Measurements from ENCODE around the gene OR2T35.
"Not testable (repeated sequence)": the region's sequence is repeated elsewhere in the genome, so short reads cannot be mapped to it uniquely, and the experiment has no call there.

Gene OR2T35, protein sequence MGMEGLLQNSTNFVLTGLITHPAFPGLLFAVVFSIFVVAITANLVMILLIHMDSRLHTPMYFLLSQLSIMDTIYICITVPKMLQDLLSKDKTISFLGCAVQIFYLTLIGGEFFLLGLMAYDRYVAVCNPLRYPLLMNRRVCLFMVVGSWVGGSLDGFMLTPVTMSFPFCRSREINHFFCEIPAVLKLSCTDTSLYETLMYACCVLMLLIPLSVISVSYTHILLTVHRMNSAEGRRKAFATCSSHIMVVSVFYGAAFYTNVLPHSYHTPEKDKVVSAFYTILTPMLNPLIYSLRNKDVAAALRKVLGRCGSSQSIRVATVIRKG

DNA sequence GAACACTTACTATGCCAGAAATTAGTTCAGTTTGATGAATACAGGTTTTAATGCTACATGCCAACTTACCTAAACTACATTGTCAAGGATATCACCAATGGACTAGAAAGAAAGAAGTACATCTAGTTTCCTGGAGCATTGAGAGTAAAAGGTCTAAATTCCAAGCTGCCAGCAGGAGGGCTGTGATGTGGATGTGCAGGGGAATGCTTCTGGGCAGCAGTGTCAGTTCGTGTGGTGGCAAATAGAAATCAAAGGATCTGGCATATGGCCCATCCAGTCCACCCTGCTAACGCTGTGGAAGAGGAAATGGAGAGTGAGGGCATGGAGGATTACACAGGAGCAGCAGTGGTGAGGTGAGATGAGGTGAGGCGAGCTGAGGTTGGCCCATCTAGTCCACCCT is at the start of gene OR2T35:
Gene OR2T35, minus strand, starts transcription at position 101 of the 400 bp plus-strand sequence. CDS start 6,020 bp downstream, outside the sequence.
- DNase-seq (ENCODE audit: low read depth, low spot score) = not testable (repeated sequence)

DNA sequence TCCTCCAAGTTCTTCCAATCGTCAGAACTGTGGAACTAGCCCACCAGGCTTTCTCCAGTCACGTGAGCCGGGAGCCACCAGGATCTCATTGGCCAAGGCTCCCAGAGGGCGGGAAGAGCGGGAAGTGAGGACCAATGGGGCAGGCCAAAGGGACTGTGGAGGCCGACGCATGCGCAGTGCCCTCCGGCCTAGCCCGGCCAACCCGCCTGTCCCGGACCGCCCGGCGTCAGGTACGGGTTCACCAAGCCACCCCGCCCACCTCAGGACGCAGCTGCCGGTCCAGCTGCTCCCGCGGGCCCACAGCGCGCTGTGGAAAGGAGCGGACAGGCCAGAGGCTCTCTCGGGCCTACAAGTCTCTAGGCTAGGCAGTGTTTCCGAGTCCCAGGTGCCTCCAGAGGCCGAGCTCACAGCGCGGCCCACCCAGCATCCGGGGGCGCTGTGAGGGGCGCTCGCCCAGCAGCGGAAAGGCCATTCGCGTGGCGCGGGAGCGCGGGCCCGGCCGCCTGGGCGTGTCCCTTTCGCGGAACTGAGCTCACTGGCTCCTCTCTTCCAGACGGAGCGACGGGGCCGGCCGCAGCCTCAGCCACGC is 46.6 kb upstream of the OR2T35 start:
- no peak for DNase-seq (ENCODE audit: low read depth, low spot score)

DNA sequence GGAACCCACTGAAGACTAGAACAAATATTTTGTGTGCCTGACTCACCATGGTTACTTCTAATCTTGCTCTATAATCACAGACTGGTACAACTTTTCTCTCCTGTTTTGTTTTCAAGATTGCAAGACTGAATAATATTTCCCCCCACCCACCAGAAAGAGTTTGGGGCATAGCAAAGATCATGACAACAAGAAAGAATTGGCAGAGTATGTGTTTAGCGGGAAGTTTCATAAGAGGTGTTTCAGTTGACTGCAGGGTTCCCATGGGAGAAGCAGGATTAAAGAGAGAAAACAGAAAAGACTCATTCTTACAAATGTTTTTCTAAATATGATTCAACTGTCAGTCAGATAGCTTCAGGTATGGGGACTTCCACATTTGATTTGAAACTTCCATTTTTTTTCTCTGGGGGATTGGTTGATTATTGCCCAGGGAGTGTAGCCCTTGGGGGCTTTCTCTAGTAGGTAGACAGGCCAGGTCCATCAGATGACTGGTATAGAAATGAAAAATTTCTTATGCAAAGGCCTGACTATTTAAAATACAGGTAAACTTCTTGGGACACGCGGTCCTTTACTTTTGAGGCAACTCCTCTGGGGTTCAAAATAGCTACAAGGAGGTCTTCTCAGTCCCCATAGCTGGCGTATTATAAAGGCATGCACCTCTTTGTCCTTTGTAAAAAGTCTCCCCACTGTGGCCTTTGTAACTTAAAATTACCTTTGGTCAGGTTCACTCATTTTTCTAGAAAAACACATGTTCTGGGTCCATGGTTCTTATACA is 43.6 kb upstream of the OR2T35 start:
- no peak for DNase-seq (ENCODE audit: low read depth, low spot score)

DNA sequence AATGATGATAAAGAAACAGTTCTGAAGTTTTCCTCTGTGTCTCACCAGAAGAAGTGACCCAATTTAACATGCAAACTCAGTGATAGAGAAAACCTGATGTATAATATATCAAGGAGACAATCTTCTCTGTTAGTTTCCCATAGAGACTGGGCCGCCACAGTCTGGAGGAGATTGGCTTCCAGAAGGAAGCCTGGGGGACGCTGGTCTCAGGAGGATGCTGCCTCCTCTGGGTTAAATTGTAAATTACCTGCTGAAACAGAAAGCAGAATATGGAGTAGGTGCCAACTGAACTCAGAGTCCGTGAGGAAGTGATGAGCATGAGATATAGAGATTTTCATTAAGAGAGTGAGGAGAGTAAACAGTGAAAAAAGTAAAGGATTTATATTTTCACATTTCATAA is 41.7 kb upstream of the OR2T35 start:
- DNase-seq (ENCODE audit: low read depth, low spot score) = no peak

DNA sequence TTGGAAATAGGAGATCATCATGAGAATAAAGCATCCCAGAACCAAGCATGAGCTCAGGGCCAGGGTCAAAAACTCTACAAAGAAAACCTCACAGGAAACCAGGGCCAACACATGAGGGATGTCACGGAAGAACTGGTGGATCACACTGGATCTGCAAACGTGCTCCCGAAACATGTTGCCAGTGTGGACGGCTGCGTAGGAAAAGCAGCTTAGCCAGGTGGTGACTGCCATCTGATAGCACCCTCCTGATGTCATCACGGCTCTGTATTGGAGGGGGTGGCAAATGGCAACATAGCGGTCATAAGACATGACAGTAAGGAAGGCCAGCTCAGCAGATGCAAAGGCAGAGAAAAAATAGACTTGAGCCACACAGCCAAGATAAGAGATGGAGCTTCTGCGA is 36.6 kb upstream of the OR2T35 start:
- no peak for DNase-seq (ENCODE audit: low read depth, low spot score)

DNA sequence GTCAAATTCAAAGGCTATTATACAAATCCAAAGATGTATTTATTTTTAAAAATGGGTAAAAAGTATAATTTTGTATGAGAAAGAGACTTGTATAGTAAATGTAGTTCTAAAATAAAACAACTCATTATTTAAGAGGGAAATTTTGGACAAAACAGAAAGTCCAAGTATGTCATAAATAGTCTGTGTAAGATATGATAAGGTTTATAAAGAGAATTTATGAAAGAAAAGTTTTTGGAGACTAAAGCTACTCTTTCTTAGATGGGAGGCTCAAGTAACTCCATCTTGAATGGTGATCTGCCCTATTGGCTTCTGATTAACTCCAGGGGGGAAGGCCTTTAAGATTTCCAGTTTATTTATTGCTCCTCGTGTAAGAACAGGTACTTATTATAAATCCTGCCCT is 24.9 kb upstream of the OR2T35 start:
- DNase-seq (ENCODE audit: low read depth, low spot score) = no peak

DNA sequence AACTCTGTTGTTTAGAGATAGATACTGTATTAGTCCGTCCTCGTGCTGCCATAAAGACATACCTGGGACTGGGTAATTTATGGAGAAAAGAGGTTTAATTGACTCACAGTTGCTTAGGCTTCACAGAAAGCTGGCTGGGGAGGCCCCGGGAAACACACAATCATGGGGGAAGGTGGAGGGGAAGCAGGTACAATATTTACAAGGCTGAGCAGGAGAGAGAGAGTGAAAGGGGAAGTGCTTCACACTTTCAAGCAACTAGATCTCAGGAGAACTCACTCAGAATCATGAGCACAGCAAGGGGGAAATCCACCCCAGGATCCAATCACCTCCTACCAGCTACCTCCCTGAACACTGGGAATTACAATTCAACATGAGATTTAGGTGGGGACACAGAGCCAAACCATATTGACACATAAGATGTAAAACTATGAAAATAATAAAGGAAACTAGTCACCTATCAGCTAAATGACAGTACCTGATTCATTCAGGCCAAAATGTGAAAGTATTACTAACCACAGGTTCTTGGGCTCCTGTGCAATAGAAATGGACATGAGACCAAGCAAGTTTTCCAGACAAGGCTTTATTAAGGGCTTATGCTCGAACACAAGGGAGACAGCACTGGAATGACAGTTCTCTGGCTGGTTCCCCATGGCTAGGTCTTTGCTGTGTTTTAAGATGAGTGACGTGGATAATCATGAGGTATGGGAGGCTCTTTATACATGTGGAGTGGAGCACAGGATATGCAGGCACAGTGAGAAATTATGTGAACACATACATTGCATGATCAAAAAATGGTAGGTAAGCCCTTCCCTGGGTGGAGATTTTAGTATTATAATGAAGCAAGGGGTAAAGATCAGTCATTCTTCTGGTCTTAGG is 18.6 kb upstream of the OR2T35 start:
- DNase-seq (ENCODE audit: low read depth, low spot score) = not testable (repeated sequence)

DNA sequence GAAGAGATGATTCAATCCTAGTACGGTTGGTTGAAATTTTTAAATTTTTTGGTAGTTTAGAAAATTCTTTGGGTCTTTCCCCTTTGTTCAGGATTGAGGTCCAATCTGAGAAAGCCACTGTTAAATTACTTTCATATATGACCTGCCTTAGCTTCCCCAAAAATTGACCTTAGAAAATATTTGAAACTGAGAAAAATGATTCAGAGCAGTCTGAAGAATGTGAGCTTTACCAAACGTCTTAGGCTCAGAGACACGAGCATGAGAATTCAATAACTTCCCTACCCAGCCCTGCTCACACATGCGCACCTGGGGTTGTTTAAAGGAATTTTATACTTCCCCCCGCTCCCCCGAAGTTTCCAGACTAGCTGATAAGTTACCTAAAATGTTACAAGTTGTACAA is 11.7 kb upstream of the OR2T35 start:
- not testable (repeated sequence) for DNase-seq (ENCODE audit: low read depth, low spot score)

DNA sequence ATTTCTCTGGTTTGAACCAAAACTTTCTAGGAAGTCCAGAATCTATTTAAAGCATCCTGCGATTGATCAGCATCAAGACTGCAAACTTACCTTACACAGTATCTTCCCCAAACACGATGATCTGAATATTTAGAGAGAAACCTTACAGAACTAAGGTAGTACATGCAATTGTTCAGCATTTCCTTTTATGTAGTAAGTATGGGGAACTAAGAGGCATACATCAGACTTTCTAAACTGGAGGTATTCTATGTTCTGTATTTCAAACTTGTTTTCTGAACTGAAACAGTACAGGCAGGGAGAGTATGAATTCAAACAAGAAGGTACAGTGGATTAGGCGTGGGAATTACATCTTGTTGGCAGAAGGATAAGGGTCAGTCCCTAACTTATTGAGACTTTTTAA is 10.3 kb upstream of the OR2T35 start, which contains the start of gene OR2T27:
Gene OR2T27, minus strand, starts transcription at position 175 of the 400 bp plus-strand sequence. CDS start 4,644 bp downstream, outside the sequence.
- DNase-seq (ENCODE audit: low read depth, low spot score) = not testable (repeated sequence)

DNA sequence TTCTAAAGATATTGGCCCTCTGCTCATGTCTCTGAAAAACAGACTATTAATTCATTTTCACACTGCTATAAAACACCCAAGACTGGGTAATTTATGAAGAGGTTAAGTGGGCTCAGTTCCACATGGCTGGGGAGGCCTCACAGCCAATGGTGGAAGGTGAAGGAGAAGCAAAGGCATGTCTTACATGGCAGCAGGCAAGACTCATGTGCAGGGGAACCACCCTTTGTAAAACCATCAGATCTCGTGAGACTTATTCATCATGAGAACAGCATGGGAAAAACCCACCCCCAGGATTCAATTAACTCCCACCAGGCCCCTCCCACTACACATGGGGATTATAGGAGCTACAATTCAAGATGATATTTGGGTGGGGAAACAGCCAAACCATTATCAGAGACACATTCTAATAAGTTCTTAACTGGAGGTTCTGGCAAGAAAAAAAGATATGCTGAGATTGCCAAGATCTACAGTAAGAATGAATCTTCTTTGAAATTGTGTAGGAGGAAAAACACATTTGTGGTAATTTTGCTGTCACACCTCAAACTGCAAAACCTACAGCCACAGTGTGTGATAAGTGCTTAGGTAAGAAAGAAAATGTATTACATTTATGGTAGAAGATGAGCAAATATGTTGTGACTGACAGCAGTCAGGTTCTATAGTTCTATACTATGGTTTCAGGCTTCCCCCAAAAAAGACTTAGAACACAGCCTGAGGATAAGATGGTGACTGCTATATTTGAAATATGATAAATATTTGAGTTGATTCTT is 3.9 kb upstream of the OR2T35 start:
- DNase-seq (ENCODE audit: low read depth, low spot score) = not testable (repeated sequence)

DNA sequence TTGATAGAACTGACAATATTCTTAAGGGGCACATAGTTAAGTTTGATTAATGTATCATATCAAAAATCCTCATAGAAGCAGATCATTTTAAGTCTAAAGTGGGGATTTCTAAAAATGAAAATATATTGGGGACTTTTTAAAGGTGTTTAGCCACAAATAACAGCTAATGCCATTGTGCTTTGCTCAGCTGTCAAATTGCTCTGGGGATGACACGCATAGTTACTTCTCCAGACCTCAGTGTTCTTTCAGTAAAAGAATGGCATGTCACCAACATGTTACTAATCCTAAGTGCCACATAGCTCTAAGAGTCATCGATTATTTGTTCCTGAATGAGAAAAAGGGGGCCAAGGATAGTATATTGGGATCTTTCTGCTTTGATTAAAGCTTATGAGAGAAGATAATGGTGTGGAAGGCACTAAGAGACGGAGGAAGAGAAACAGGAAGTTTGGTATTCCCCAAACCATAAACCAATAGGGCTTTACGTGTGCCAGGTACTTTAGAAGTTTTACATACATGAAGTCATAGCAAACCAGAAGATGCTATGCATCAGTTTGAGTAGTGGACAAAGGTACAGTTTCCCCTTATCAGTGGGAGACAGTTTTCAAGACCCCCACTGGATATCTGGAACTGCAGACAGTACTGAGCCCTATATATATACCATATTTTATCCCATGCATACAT is 2.0 kb downstream of the OR2T35 start:
- not testable (repeated sequence) for DNase-seq (ENCODE audit: low read depth, low spot score)

DNA sequence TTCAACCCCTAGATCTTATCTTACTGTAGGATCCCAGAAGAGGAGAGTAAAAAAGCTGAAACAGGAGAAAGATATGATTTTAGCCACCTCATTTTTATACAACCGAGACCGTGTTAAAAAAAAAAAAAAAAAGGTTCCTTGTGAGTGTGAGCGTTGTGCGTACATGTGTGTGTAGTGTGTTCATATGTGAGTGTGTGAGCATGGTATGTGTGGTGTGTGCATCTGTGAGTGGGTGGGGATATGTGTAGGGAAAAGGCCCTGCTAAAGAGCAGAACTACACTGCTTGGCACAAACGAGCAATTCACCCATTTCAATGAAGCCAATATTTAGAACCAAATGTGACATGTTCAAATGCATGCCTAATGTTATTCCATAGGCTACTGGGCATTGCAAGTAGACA is 3.5 kb downstream of the OR2T35 start:
- not testable (repeated sequence) for DNase-seq (ENCODE audit: low read depth, low spot score)

DNA sequence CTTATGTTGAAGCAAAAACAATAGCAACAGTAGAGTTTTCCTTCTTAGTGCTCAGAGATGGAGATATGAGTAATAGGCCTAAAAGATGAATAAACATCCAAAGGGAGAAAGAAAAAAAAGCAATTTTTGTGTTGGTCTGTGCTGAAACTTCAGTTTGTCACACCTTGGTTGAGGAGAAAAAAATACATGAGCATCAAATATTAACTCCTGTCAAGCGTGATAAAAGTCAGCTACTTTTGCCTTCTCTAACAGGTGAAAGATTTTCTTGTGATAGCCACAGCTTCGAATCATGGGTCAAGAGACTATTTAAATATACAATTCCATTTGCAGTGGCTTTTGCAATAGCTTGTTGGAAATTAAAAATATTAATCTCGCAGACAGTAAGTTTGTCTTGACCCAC is 4.2 kb downstream of the OR2T35 start:
- not testable (repeated sequence) for DNase-seq (ENCODE audit: low read depth, low spot score)

DNA sequence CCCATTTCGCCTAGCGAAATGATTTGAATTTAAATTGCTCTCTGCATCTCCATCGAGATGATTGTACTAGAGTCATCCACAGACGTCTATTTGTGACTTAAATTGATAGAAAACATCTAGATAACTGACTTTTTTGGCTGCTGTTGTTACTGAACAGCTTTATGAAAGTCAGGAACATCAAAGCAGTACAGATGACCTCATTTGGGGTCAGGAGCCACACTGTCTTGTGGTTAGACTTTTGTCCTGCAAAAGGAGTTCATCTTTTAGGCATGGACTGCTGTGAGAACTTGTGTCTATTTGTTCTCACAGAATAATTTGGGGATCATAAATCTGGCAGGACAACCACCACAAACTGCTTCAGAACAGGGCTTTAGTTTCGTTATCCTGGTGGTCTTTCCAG is 5.4 kb downstream of the OR2T35 start:
- DNase-seq (ENCODE audit: low read depth, low spot score) = not testable (repeated sequence)

DNA sequence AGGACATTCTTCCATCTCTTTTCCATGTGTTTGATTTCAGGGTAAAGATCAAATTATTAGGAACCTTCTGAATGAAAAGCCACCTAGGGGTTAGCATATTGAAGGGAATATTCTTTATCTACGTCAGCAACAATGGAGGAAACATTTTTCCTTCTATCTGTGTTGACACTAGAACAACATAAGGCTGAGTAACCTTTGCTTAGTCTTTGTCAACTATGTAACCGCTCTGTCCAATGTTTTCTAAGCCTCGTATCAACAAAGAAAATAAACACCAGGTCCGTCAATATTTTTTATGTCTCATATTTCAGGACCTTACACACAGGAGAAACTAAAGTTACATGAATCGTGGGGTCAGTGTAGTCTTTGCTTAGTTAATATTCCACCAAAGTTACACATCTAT is 8.5 kb downstream of the OR2T35 start:
- DNase-seq (ENCODE audit: low read depth, low spot score) = not testable (repeated sequence)

DNA sequence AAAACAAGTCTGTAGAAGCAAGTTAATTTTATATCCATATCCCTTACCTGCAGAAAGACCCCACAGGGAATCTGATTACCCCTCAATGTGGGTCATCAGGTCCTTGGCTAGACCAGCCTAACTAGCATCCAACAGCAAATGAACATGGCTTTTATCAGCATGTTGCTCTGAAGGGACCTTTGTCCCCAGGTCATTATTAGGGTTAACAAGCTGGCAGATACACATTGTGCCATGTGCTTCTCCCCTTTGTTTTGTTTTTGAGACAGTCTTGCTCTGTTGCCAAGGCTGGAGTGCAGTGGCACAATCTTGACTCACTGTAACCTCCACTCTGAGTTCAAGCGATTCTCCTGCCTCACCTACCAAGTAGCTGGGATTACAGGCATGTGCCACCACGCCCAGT is 10.1 kb downstream of the OR2T35 start, which contains the start of gene OR2T11:
Gene OR2T11, minus strand, starts transcription at position 101 of the 400 bp plus-strand sequence. CDS start 7,963 bp downstream, outside the sequence.
- DNase-seq (ENCODE audit: low read depth, low spot score) = not testable (repeated sequence)

DNA sequence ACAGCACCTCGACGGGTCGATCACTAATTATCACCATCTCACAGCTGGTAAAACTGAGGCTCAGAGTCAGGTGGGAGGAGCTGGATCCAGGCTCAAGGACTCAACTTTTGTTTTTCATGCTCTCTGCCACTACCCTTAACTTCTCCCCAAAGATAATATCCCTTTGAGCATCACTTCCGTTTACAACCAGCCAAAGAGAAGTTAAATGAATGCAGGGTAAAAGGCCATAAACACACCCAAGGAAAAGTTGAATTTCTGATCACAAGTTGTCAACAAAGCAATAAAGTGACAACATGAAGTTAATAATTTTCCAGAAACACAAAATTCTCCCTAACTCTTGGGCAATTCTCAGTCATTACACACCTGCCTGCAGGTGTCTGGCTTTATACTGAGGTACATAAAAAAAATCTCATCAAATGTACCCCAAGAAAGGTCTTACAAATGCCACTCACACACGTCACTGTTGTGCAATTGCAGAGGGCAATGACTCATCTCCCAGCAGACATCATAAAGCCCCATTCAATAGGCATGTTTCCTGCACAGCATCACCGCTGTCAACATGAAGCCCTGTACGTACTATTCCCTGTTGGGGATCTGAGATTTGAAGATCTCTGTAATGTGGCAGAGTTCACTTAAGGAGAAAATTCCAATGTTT is 13.6 kb downstream of the OR2T35 start:
- no peak for DNase-seq (ENCODE audit: low read depth, low spot score)

DNA sequence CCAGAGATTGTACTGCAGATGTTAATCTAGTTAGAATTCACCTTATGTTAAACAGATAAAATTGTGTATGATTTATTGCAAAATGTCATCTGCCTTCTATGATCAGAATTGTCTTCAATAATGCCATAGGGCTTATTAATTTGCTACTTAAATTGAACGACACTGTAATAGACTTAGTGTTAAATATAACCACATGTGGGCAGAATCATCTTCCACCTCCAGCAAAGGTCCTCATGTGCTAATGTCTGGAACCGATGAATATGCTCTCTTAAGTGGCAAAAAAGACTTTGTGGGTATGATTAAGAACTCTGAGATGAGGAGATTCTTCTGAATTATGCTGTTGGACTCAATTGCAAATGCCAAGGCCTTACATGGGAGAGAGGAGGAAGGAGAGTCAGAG is 14.5 kb downstream of the OR2T35 start:
- DNase-seq (ENCODE audit: low read depth, low spot score) = no peak
